Measurements from ENCODE around the gene SUN3. TPM values are rescaled to one million over a fixed set of nuclear protein-coding genes. Genes with fewer than 3 reads are reported as not detected.

Gene SUN3
- total and polyA plus RNA-seq, 2 of the 4 experiments (the other 2 are of a cell fraction), result not detected

- Histone ChIP-seq H3K36me3 (ENCODE audit: control insufficient read depth, insufficient read depth, low read length) (no peaks in the 10 kb centered on the region), H4K8ac (ENCODE audit: low read depth in 2 of 2, low read length in 2 of 2) (no peak overlapping the region), H3K79me1 (ENCODE audit: low read depth in 1 of 2, low read length in 2 of 2) (no peaks in the 10 kb centered on the region), H3K23ac (ENCODE audit: low read depth, low read length) (no peak overlapping the region), H3K18ac (ENCODE audit: low read depth, low read length) (no peak overlapping the region; the same call in 1 of the 2 replicates), H2BK15ac (ENCODE audit: low read depth, low read length) (no peak overlapping the region), H2BK5ac (ENCODE audit: low read depth, low read length, poor library complexity, severe bottlenecking) (no peak overlapping the region), H4K20me1 (ENCODE audit: insufficient read depth, low read length) (no peaks in the 10 kb centered on the region), H3K14ac (replicated peaks; ENCODE audit: low read depth, low read length) (no peak overlapping the region), H4K91ac (ENCODE audit: insufficient read depth, low read depth, low read length) (no peak overlapping the region), H3K4me2 (ENCODE audit: low read depth, low read length) (0 out of 2 replicates have a peak overlapping the region, but pooled peaks have one; percentile 66), H2AK9ac (replicated peaks; ENCODE audit: low read depth, low read length, poor library complexity) (no peak overlapping the region), H2AFZ (replicated peaks; ENCODE audit: low read length, poor library complexity) (no peak overlapping the region), H3K27ac (ENCODE audit: insufficient read depth, low read length) (no peak overlapping the region), H2AK5ac (ENCODE audit: low read depth, low read length) (no peak overlapping the region), H3K27me3 (ENCODE audit: control insufficient read depth, insufficient read depth, low read length) (peaks cover 15% of the 10 kb centered on the region), H2BK20ac (ENCODE audit: low read depth, low read length) (no peak overlapping the region), H3K9me1 (ENCODE audit: insufficient read depth, low read length) (peaks cover 4% of the 10 kb centered on the region; the same call in 1 of the 2 replicates), H3K56ac (ENCODE audit: extremely low read depth, insufficient read depth, low read length) (no peak overlapping the region), H3K4me1 (ENCODE audit: control insufficient read depth, insufficient read depth, low read length) (peaks cover 9% of the 10 kb centered on the region), H3K4me3 (ENCODE audit: insufficient read depth, low read depth, low read length) (no peak overlapping the region), H4K5ac (ENCODE audit: low read depth, low read length) (no peak overlapping the region), H2BK120ac (ENCODE audit: low read depth, low read length) (no peak overlapping the region), H3K4ac (ENCODE audit: low read depth, low read length) (peak overlapping the region; percentile 34; the same call in 1 of the 2 replicates), H3K9me3 (ENCODE audit: control insufficient read depth, insufficient read depth, low read length) (no peaks in the 10 kb centered on the region), H3K9ac (ENCODE audit: low read depth, low read length) (no peak overlapping the region)
- dilution Hi-C loops (cut with HindIII; ENCODE audit: low sequenced_read_pairs, unreplicated experiment), result no loop called here
- ATAC-seq (ENCODE audit: low read depth) (peak; percentile 61; the same call in 1 of the 2 replicates), DNase-seq (peak; percentile 7)
- ChIA-PET CTCF (interaction anchor here (0.6 kb wide), 1 partner anchor 8 kb away, joined by 3 read pairs; no protein-coding TSS in a partner anchor), POLR2A (ENCODE audit: unreplicated experiment) (interaction anchor here (0.5 kb wide), 1 partner anchor 40 kb away, joined by 7 read pairs; no protein-coding TSS in a partner anchor)
- 36% methylated on average over 4 of the region's 6 CpGs; no CpG with 5 or more reads in 1 of the 2 experiments for WGBS, 2 experiments (ENCODE audit: extremely low coverage in 2 of 2, insufficient read length in 1 of 2)
- in situ Hi-C loops (cut with MboI; ENCODE audit: low sequenced_read_pairs), result no loop called here
- TF ChIP-seq SMC3 (IDR thresholded peaks at IDR 0.05; ENCODE audit: low read depth, low read length) (no peak), RAD21 (IDR thresholded peaks at IDR 0.05; ENCODE audit: low read length) (no peak), MAFK (IDR thresholded peaks at IDR 0.05; ENCODE audit: low read depth, low read length) (no peak), BHLHE40 (IDR thresholded peaks at IDR 0.05; ENCODE audit: low read depth, low read length) (no peak), RFX5 (IDR thresholded peaks at IDR 0.05; ENCODE audit: low read depth, low read length) (no peak), FOS (IDR thresholded peaks at IDR 0.05; ENCODE audit: low read depth, low read length) (no peak), ELK1 (IDR thresholded peaks at IDR 0.05; ENCODE audit: borderline replicate concordance, low read depth, low read length) (no peak), RCOR1 (IDR thresholded peaks at IDR 0.05; ENCODE audit: insufficient replicate concordance, low read length) (no peak), POLR2A (IDR thresholded peaks at IDR 0.05; ENCODE audit: low read depth, low read length) (no peak), USF2 (IDR thresholded peaks at IDR 0.05; ENCODE audit: low read depth, low read length) (no peak), CTCF (conservative IDR thresholded peaks at IDR 0.05; ENCODE audit: low read depth, low read length) (no peak)
- BruUV-seq (replicated peaks), result no TSS peak
- intact Hi-C loops (cut with micrococcal nuclease), result no loop called here
Observed at GRCh38 chr7:48006866-48007265, 22.0 kb downstream of the SUN3 start.
